NCI-H128 (cell line): ENCODE results near the gene AKAP6.

Source experiments
- DNase-seq: peaks from one replicate; lab custom pipeline; 2025; ENCODE audit not compliant: unreplicated experiment; lab: John Stamatoyannopoulos, UW

AKAP6 gene, protein sequence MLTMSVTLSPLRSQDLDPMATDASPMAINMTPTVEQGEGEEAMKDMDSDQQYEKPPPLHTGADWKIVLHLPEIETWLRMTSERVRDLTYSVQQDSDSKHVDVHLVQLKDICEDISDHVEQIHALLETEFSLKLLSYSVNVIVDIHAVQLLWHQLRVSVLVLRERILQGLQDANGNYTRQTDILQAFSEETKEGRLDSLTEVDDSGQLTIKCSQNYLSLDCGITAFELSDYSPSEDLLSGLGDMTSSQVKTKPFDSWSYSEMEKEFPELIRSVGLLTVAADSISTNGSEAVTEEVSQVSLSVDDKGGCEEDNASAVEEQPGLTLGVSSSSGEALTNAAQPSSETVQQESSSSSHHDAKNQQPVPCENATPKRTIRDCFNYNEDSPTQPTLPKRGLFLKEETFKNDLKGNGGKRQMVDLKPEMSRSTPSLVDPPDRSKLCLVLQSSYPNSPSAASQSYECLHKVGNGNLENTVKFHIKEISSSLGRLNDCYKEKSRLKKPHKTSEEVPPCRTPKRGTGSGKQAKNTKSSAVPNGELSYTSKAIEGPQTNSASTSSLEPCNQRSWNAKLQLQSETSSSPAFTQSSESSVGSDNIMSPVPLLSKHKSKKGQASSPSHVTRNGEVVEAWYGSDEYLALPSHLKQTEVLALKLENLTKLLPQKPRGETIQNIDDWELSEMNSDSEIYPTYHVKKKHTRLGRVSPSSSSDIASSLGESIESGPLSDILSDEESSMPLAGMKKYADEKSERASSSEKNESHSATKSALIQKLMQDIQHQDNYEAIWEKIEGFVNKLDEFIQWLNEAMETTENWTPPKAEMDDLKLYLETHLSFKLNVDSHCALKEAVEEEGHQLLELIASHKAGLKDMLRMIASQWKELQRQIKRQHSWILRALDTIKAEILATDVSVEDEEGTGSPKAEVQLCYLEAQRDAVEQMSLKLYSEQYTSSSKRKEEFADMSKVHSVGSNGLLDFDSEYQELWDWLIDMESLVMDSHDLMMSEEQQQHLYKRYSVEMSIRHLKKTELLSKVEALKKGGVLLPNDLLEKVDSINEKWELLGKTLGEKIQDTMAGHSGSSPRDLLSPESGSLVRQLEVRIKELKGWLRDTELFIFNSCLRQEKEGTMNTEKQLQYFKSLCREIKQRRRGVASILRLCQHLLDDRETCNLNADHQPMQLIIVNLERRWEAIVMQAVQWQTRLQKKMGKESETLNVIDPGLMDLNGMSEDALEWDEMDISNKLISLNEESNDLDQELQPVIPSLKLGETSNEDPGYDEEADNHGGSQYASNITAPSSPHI (N-terminal part only)

DNA sequence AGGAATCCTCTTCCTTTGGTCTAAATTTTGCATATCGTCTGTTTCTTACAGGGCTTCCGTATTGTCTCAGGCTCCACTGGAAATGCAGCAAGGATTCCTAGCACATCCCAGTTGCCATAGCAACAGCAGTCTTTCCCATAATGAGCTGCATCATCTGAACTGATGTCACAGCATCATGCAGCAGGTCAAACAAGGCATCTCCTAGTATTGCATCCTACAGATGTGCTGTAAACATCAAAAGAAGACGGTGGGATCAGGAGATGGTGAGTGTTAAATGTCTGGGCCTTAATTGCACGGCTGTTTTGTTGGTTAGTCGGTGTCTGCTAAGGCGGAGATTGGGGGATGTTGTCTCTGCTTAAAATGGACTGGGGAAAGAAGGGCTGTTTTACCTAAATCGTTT is at the start of gene AKAP6:
TSS of gene AKAP6 (plus strand) at position 153 of the 400 bp plus-strand sequence. CDS start 104,196 bp downstream, outside the sequence.
- DNase-seq, result no peak

DNA sequence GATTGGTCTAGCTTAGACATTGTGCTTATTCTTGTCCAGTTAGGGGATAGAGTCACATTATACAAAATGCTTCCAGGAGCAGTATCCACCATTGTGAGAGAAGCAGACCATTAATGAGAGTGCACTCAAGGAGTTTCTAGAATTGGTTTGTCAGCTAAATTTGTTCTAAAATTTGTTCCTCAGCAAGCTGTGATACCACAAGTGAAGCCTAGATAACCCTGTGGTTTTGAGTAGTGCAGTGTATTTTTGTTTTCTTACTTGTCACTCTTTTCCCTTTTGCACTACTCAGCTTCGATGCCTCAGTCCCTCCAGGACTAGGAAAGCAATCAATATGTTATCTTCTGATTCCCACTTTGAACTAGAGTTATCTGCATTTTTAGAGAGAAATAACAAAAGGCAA is 42.5 kb upstream of the AKAP6 start:
- DNase-seq, result no peak

DNA sequence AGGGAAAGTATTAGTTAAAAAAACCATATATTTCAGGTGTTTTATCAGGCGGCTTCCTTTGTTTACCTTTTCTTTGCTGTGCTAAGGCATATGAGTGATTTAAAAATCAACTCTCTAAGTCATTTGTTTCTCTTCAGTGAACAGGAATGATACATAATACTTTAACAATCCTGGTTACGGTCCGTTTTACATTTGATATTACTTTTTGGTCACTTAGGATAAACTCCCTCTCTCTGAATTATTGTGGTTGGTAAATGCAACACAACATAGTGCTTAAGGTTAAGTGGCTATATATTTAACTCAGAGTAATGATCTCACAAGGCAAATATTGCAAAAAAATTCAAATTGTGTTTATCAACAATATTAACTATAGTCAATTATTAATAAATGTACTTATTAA is 32.7 kb upstream of the AKAP6 start:
- no peak for DNase-seq

DNA sequence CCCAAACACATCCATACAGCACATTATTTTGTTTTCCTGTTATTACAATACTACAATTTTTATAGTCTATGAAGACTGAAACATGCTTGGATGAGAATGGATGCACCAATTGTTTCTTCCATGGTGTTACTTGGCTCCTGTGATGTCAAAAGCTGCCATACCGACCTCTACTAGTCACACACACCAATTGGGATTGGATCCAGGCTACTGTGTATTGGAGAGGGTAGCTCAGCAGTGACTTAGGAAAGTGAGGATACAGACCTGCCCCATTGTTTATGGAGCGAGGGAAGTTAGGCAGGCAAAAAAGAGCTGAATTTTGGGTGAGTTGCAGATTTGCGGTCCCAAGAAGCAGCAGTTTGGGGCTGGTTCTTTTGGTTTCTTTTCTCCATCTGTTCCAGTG is 30.8 kb upstream of the AKAP6 start:
- DNase-seq, result no peak

DNA sequence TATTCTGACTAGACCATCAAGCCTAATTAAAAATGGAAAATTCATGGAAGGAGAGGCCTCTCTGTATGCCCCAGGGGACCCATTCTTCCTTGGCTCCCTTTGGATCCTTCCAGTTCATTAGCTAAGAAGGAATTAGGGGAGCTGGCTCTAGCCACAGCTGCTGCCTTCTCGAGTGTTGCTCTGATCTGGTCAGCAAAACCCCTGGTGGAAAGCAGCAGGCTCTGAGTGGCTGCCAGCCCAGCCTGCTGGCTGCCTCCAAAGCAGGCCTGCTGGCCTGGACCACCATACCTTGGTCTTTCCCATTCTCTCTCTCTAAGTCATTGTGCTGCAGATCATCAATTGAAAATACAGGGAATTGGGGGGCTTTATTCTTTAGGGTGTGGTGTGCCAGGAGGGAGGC is 29.0 kb upstream of the AKAP6 start:
- no peak for DNase-seq

DNA sequence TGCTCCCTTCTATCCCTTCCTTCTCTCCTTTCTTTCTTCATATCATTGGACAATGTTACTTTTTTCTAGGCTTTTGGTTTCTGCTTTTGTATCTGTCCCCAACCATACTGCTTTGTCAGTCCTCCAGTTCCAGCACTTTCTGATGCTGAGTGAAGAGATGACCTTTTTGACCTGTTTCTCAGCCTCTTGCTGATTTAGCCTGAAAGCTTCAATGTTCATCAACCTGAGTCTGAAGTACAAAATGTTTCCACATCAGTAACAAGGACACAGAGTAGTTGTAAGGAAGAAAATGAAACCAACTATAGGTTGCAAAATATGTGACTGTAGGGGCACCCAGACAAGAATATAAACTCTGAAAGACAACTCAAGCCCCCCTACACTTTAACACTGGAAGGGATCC is 25.2 kb upstream of the AKAP6 start:
- DNase-seq, result no peak

DNA sequence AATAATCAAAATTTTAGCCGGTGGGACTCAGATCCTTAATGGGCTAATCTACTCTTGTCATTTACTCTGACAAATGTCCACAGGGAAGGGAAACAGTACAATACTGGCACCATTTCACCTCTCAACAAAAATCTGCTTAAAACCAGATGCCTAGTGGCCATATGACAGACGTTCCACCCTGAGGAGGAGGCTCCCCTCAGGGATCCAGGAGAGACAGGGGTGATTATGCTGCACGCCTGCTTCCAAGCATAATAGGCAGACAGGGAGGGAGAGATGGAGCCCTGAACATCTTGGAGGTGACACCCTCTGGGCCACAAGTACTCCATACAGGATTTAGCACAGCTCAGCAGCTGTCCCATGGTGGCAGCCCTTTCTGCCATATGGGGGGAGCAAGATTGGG is 24.8 kb upstream of the AKAP6 start:
- no peak for DNase-seq

DNA sequence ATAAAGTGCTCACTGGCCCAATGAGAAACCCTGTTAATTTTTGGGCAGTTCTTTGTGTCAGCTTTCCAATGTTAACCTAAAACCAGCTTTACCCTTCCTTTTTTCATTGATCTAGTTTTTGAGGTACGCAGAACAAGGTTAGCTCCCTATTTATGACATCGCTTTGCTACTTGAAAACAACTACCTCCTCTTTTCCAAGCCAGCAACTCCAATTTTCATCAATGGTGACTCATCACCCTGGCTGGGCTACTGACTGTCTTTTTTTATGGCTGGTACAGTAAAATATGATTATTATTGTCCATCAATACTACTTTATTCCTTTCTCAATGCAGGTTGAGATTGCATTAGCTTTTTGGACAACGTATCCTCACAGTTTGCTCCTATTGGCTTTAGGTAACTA is 22.5 kb upstream of the AKAP6 start:
- DNase-seq, result no peak

DNA sequence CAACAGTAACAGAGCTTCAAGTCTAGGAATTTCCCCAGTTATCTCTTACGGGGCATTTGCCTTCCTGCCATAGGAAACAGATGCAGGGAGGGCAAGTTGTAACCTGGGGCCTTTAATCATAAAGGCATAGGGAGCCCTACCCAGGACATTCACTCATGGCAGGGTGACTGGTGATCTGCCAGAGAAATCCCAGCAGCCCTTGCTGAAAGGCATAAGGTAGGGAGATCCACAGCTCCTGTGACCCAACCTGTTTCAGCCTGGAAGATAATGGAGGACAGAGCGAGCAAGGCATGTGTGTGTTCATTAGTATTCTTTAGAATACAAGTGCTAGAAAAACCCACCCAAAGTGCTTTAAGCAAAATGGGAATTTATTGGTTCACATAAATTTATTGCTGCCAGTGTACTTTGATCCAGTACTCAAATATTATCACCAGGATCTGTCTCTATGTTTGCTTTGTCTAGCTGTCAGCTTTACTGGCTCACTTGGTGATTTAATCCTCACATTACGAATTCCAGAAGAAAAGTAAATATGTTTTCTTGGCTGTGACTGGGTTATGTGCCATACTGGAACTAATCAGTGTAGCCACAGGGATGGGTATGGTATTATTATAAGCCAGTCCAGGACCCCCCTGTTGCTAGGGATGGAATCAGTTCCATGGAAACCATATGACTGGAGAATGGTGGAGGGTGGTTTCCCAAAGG is 21.1 kb upstream of the AKAP6 start:
- no peak for DNase-seq

DNA sequence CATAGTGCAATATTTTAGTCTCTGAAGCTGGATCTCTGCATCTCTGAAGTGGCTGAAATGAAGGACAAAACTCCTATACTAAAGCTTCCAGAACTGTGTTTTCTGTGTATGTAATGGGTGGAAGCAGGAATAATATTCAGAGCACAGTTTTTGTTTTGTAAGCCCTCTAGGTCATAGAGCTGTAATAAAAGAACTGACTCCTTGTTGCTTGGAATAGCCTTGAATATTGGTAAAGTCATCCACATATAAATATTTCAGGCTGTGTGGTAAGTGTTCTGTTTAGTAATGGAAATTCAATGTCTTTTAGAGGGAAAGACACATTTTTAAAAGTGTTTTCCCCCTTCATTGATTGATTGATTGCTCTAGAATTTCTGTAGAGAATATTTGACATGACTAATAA is 18.2 kb upstream of the AKAP6 start:
- DNase-seq, result no peak

DNA sequence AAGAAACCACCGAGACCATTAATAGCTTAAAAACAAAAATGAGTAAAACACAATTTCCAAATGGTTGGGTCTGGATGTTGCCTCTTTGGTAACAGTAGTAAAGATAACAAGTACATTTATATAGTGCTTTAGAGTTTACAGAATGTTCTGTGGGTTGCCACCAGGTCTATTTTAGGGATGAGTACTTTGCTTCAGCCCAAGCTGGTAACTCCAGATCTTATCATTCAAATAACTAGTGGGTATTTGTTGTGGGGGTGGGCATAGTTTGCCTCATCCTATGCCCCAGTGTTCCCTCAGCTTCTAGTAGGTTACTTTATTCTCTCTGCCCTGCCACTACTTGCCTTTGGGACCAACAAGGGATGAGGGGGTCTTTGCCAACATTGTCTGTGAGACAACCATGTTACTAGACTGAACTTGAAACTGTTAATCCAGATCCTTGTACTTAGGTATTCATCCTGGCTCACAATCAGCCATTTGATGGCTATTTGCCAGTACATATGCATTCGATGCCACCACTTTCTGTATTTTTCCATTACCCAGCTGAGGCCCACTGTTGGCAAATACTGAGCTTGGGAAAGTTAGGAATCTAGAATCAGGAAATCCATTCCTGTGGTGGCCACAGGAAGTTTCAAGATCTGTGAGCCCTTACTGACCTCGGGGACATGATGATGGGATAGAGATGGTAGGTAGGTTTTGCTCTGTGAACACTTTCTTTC is 17.6 kb upstream of the AKAP6 start:
- DNase-seq, result no peak

DNA sequence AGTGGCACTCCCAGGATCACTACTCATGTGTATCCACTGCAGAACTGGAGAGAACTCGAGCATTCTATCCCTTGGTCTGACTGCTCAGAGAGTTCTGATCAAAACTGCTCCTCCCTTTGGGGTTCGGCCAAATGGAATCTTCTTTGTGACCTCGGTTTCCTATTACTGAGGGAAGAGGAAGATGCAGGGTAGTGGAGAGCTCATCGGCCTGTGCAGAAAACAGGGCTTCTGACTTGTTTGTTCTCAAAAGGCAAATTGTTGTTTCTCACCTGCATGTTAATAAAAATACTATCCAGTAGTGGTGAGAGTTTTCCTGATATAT is 17.1 kb upstream of the AKAP6 start:
- DNase-seq, result no peak

DNA sequence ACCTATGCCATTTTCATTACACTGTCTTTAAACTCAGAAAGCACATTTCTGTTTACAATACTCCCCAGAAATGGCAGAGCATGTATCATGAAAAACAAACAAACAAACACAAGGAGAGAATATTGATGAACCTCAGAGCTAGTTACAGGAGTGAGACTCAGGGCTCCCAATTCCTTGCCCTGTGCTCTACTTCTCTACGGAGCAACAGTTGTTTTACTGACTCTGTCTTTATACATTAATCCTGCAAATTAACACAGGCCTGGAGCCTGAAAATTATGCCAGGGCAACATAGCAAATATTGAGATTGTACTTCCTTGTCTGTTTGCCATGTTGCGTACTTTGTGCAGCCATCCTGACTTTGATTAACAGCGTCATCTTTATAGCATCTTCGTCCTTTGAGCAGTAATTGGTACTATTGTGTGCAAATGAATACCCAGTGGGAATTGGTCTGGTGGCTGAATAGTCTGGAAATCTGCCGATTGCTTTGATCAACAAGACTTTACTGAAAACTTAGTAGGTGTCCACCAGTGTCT is 15.2 kb upstream of the AKAP6 start:
- no peak for DNase-seq

DNA sequence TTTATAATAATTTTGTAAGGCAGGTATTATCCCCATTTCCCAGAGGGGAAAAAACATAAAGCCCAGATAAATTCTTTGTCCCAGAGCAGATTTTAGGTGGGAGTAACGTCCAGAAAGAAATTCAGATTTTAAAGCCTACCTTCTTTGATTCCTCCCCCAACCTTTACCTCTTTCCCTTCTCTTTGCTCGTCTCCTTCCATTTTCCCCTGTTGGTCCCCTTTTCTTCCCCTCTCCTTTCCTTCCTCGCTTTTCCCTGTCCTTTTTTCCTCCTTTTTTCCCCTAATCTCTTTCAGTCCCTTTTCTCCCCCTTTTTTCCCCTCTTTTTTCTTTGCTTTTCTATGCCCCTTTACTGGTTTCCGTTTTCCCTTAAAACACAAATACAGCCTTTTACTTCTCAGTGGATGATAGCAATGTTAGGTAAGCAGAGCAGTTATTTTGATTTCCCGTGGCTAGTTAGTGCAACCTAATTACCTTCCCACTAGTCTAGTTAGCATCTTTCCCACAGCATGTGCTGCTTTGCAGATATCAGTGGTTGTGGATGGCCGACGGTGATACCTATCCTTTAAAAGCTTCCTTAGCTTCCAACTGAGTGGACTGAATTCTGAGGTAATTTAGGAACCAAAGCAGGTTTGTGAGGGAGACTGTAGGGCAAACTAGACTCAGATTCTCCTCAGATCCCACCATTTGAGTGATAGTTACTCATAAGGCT is 10.9 kb upstream of the AKAP6 start:
- no peak for DNase-seq

DNA sequence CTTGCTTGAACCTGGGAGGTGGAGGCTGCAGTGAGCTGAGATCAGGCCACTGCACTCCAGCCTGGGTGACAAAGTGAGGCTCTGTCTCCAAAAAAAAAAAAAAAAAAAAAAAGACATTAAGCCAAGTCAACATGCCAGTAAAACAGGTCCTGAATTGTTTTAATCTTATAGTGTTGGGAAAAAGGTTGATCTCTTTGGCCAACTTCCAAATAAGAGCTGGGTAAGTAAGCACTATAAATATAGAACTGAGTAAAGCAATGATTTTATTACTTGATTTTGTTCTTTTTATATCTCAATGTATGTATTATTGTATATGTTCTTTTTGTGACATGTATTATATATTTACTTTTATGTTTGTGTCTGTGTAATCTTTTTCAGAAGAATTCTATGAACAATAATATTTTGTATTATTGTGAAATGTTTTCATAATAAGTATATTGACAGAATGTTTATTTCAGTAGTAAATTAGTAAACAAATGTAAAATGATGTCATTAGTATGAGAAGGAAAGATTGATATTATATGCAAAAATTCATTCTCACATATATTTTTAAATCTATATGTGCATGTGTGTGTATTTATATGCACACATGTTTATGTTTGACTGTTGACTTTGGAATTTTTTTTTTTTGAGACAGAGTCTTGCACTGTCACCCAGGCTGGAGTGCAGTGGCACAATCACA is 9.6 kb upstream of the AKAP6 start:
- no peak for DNase-seq

DNA sequence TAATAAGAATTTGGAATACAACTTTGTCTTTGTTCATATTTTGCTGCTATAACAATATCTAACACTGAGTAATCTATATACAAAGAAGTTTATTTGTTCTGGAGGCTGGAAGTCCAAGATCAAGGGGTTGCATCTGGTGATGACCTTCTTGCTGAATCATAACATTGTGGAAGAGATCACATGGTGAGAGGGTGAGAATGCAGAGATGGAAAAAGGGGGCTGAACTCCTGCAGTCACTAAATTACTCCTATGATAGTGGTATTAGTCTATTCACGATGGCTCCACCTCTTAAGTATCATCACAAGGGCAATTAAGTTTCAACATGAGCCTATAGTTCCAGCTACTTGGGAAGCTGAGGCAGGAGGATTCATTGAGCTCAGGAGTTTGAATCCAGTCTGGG is 4.5 kb upstream of the AKAP6 start:
- DNase-seq, result no peak

DNA sequence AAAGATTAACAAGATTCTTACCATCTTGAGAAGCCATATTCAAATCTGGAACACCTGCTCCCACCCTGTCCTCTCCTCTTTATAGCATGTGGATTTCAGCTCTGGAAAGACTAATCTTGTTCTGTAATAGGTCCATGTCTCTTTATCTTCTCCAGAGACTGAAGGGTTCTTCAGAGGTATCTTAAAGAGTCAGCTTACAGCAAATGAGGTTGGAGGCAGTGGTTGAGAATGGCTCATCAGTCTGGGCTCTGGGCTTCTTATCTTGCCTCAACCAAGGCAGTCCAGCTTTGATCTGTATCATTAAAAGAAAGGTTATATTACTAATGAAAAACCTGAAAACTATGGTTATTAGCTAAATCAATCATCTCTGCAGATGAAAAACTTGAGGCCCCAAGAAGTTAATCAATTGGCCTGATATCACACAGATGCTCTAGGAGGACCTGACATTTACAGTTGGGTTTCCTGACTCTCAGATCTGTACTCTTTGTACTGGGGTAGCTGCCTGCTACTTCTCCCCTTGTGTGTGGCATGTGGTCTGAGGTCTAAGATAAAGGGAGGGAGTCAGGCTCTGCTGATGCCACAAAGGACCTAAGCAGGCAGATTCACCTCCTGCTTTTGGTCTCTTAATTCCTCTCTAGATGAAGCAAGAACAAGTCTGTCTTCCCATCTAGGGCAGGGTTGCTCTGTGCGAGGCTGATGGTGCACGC is 1.7 kb upstream of the AKAP6 start:
- DNase-seq, result no peak

DNA sequence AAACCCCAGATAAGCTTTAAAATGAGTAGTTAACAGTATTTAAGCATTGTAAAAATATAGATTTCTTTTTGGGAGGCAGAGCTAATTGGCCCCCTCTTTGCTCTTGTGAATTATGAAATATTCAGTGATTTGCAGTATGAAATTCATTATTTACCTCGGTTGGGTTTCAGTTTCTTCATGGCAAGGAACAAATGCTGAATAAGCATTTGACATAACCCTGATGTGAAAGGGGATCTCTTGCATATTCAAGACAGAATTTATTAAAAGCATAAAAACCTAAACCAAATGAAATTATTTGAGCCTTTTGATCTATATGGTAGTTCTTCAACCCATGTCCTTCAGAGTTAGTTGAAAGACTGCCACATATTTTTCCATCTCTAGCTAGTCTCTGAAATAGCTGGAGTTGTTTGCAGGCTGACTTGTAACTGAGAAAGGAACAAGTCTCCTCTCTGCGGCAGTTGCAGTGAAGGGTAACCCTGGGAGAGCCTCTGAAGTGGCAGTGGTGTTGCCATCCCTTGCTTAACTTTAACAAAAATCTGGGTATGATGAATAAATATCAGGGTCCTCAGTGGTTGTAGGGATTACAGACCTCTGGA is 690 bp downstream of the AKAP6 start:
- DNase-seq, result no peak
